GM23338 (cell line): ENCODE data around the gene OR2C1. TPM values are rescaled to one million over a fixed set of nuclear protein-coding genes. Genes with fewer than 3 reads are reported as not detected.

Source experiments
- ATAC-seq: fragments of 200-7000 bp; cut with Tn5 transposase; 3 replicates; pipeline ENCODE4 v1.9.1; 2020
- DNase-seq: peaks from one replicate; pipeline ENCODE4 v3.0.0-alpha.2; 2015; ENCODE audit warnings: low spot score
- H2AFZ ChIP-seq: fragments of 200-600 bp; sonication (generic); 2 replicates; pipeline ENCODE4 v1.8.0; 2016; ENCODE audit warnings: antibody characterized with exemption, mild to moderate bottlenecking, moderate library complexity
- H3F3A ChIP-seq: fragments of 200-600 bp; sonication (generic); replicated peaks from 2 replicates; pipeline ENCODE4 v1.8.0; 2017; ENCODE audit warnings: antibody characterized with exemption, mixed run types, low read depth
- H3K27ac ChIP-seq: fragments of 200-600 bp; sonication (generic); 2 replicates; pipeline ENCODE4 v1.6.1; 2016; ENCODE audit warnings: low read depth
- H3K27me3 ChIP-seq: fragments of 200-600 bp; sonication (generic); 2 replicates; pipeline ENCODE4 v1.8.0; 2016; ENCODE audit warnings: mild to moderate bottlenecking, mixed run types, moderate library complexity; ENCODE audit not compliant: insufficient read depth
- H3K36me3 ChIP-seq: fragments of 200-600 bp; sonication (generic); 2 replicates; pipeline ENCODE4 v1.8.0; 2016; ENCODE audit warnings: mild to moderate bottlenecking; ENCODE audit not compliant: insufficient read depth
- H3K4me1 ChIP-seq: fragments of 200-600 bp; sonication (generic); 2 replicates; pipeline ENCODE4 v1.8.0; 2016; ENCODE audit warnings: mild to moderate bottlenecking, moderate library complexity; ENCODE audit not compliant: insufficient read depth
- H3K4me2 ChIP-seq: fragments of 200-600 bp; sonication (generic); 2 replicates; pipeline ENCODE4 v1.7.1; 2017; ENCODE audit warnings: mixed run types
- H3K4me3 ChIP-seq: fragments of 200-600 bp; sonication (generic); 2 replicates; pipeline ENCODE4 v1.6.1; 2016; ENCODE audit warnings: mixed run types
- H3K79me2 ChIP-seq: fragments of 200-600 bp; sonication (generic); replicated peaks from 2 replicates; pipeline ENCODE4 v1.8.0; 2017; ENCODE audit warnings: mild to moderate bottlenecking; ENCODE audit not compliant: insufficient read depth
- H3K9me2 ChIP-seq: fragments of 200-600 bp; sonication (generic); 2 replicates; pipeline ENCODE4 v1.8.0; 2017; ENCODE audit not compliant: insufficient read depth
- H4K20me1 ChIP-seq: fragments of 200-600 bp; sonication (generic); replicated peaks from 2 replicates; pipeline ENCODE4 v1.8.0; 2017; ENCODE audit warnings: mild to moderate bottlenecking; ENCODE audit not compliant: insufficient read depth
- H3K27ac Mint-ChIP-seq: 2 replicates; pipeline ENCODE4 v1.8.0; 2020; ENCODE audit warnings: inconsistent platforms, mild to moderate bottlenecking, moderate library complexity, mixed read lengths
- H3K27me3 Mint-ChIP-seq: 3 replicates; pipeline ENCODE4 v1.8.0; 2022; ENCODE audit warnings: low read depth, mild to moderate bottlenecking, moderate library complexity, mixed read lengths, inconsistent platforms; ENCODE audit not compliant: insufficient read depth, poor library complexity
- H3K36me3 Mint-ChIP-seq: 3 replicates; pipeline ENCODE4 v1.8.0; 2021; ENCODE audit warnings: low read depth, mild to moderate bottlenecking, inconsistent platforms, moderate library complexity, mixed read lengths
- H3K4me1 Mint-ChIP-seq: 3 replicates; pipeline ENCODE4 v1.8.0; 2020; ENCODE audit warnings: mild to moderate bottlenecking, inconsistent platforms, mixed read lengths
- H3K4me3 Mint-ChIP-seq: 3 replicates; pipeline ENCODE4 v1.8.0; 2021; ENCODE audit warnings: moderate library complexity, mild to moderate bottlenecking, inconsistent platforms, mixed read lengths
- H3K9me3 Mint-ChIP-seq: 3 replicates; pipeline ENCODE4 v1.8.0; 2020; ENCODE audit warnings: moderate library complexity, mild to moderate bottlenecking, inconsistent platforms, mixed read lengths
- ETS1 ChIP-seq: IDR thresholded peaks from 2 replicates; pipeline ENCODE4 v1.6.1; 2016; ENCODE audit warnings: antibody characterized with exemption
- EZH2 ChIP-seq: fragments of 200-600 bp; sonication (generic); IDR thresholded peaks from one replicate; pipeline ENCODE4 v1.8.0; 2017; ENCODE audit warnings: antibody characterized with exemption, mild to moderate bottlenecking, low read depth; ENCODE audit not compliant: unreplicated experiment
- EZH2phosphoT487 ChIP-seq: fragments of 200-600 bp; sonication (generic); IDR thresholded peaks from one replicate; pipeline ENCODE4 v1.8.1; 2018; ENCODE audit warnings: antibody characterized with exemption; ENCODE audit not compliant: unreplicated experiment
- JUNB ChIP-seq: IDR thresholded peaks from one replicate; pipeline ENCODE4 v1.6.1; 2016; ENCODE audit warnings: antibody characterized with exemption; ENCODE audit not compliant: unreplicated experiment
- NANOG ChIP-seq: IDR thresholded peaks from 2 replicates; pipeline ENCODE4 v1.6.1; 2016; ENCODE audit warnings: antibody characterized with exemption, borderline replicate concordance
- POLR2AphosphoS5 ChIP-seq: IDR thresholded peaks from 2 replicates; pipeline ENCODE4 v1.6.1; 2016; ENCODE audit warnings: antibody characterized with exemption, low read depth
- STAT1 ChIP-seq: IDR thresholded peaks from one replicate; pipeline ENCODE4 v1.6.1; 2016; ENCODE audit warnings: antibody characterized with exemption; ENCODE audit not compliant: unreplicated experiment
- ZNF114 ChIP-seq: fragments of 250-450 bp; sonication (Bioruptor Pico); IDR thresholded peaks from 2 replicates; pipeline ENCODE4 v1.5.0; 2020; ENCODE audit warnings: mild to moderate bottlenecking, moderate library complexity
- ZNF331 ChIP-seq: fragments of 250-450 bp; sonication (Bioruptor Pico); IDR thresholded peaks from 2 replicates; pipeline ENCODE4 v1.5.0; 2020; ENCODE audit warnings: low read depth, mild to moderate bottlenecking, moderate library complexity
- polyA plus RNA-seq: library from polyadenylated mRNA; unstranded; fragments of >200 nt; fragmentation: Nextera tagmentation; extraction: Ambion mirVana; gene quantifications from 2 replicates; pipeline ENCODE4 v1.2.1, GENCODE V29; 2016
- total RNA-seq: library from RNA; depleted of rRNA; stranded (reverse); fragments of >200 nt; shearing (Covaris generic); gene quantifications from 2 replicates; pipeline ENCODE4 v1.2.3, GENCODE V29; 2014
- TF ChIP-seq, protein P1 (sequence below): IDR thresholded peaks from one replicate; pipeline ENCODE4 v1.6.1; 2018; ENCODE audit warnings: antibody characterized with exemption; ENCODE audit not compliant: unreplicated experiment
- TF ChIP-seq, protein P2 (sequence below), 2 experiments: fragments of 200-600 bp in 1 of 2; sonication (generic) in 1 of 2; conservative IDR thresholded peaks; 2 replicates each; pipeline versions ENCODE4 v1.5.1 to v1.6.1; 2016 to 2017; ENCODE audit warnings: antibody characterized with exemption in 2 of 2, low read depth in 2 of 2, mild to moderate bottlenecking in 2 of 2, moderate library complexity in 1 of 2

OR2C1 gene
- total and polyA plus RNA-seq, 2 experiments from 2014 or later, result not detected

DNA sequence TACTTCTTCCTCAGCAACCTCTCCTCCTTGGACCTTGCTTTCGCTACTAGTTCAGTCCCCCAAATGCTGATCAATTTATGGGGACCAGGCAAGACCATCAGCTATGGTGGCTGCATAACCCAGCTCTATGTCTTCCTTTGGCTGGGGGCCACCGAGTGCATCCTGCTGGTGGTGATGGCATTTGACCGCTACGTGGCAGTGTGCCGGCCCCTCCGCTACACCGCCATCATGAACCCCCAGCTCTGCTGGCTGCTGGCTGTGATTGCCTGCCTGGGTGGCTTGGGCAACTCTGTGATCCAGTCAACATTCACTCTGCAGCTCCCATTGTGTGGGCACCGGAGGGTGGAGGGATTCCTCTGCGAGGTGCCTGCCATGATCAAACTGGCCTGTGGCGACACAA, 429 bp downstream of the OR2C1 start (continued):
- TF ChIP-seq STAT1 (no peak), ZNF331 (CRISPR knock-in tag) (no peak), NANOG (no peak)

GRCh38 chr16:3358871-3359270, 3.2 kb downstream of the OR2C1 start:
- Histone ChIP-seq H3K27me3 (no peaks in the 10 kb centered on the region), H3K4me3 (no peak overlapping the region), H2AFZ (no peak overlapping the region), H3K4me2 (no peak overlapping the region), H3K36me3 (no peaks in the 10 kb centered on the region; the same call in 1 of the 2 replicates), H3K4me1 (no peaks in the 10 kb centered on the region), H3K27ac (no peak overlapping the region), H3F3A (no peaks in the 10 kb centered on the region), H3K9me2 (no peaks in the 10 kb centered on the region), H3K79me2 (no peaks in the 10 kb centered on the region), H4K20me1 (no peaks in the 10 kb centered on the region)
- ATAC-seq, result no peak
- TF ChIP-seq POLR2AphosphoS5 (no peak), NANOG (no peak), ETS1 (no peak), ZNF114 (CRISPR knock-in tag) (no peak)
- TF ChIP-seq, protein P1, sequence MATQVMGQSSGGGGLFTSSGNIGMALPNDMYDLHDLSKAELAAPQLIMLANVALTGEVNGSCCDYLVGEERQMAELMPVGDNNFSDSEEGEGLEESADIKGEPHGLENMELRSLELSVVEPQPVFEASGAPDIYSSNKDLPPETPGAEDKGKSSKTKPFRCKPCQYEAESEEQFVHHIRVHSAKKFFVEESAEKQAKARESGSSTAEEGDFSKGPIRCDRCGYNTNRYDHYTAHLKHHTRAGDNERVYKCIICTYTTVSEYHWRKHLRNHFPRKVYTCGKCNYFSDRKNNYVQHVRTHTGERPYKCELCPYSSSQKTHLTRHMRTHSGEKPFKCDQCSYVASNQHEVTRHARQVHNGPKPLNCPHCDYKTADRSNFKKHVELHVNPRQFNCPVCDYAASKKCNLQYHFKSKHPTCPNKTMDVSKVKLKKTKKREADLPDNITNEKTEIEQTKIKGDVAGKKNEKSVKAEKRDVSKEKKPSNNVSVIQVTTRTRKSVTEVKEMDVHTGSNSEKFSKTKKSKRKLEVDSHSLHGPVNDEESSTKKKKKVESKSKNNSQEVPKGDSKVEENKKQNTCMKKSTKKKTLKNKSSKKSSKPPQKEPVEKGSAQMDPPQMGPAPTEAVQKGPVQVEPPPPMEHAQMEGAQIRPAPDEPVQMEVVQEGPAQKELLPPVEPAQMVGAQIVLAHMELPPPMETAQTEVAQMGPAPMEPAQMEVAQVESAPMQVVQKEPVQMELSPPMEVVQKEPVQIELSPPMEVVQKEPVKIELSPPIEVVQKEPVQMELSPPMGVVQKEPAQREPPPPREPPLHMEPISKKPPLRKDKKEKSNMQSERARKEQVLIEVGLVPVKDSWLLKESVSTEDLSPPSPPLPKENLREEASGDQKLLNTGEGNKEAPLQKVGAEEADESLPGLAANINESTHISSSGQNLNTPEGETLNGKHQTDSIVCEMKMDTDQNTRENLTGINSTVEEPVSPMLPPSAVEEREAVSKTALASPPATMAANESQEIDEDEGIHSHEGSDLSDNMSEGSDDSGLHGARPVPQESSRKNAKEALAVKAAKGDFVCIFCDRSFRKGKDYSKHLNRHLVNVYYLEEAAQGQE, result no peak
- Mint-ChIP-seq H3K4me1 (no peaks in the 10 kb centered on the region), H3K4me3 (no peak overlapping the region), H3K27me3 (peaks cover 7% of the 10 kb centered on the region), H3K27ac (no peak overlapping the region), H3K9me3 (peaks cover 82% of the 10 kb centered on the region), H3K36me3 (peaks cover 9% of the 10 kb centered on the region; the same call in 2 of the 3 replicates)
- DNase-seq, result no peak

DNA sequence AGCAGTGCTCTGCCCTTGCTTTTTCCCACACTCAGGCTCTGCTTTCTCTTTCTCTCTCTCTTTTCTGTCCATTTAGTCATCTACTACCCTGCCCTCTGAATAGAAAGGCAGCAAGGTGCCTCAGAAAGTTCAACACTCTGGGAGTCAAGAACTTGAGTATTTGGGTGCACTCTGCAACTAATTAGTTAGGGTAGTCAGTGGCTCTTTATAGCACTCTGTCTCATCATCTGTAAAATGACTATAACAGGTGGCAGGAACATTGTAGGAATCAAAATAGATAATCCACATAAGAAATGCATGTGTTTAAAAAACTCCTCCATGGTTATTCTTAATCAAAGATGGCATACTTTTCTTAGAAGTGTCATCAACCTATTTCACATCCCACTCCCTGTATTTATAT, 7.2 kb downstream of the OR2C1 start:
- H3K9me2 ChIP-seq, result no peaks in the 10 kb centered on the region
- no peak for DNase-seq
- Mint-ChIP-seq H3K4me1 (no peaks in the 10 kb centered on the region), H3K27me3 (peaks cover 4% of the 10 kb centered on the region), H3K36me3 (no peaks in the 10 kb centered on the region; the same call in 2 of the 3 replicates), H3K4me3 (no peak overlapping the region), H3K9me3 (peaks cover 48% of the 10 kb centered on the region), H3K27ac (no peak overlapping the region)
- H3F3A ChIP-seq, result no peaks in the 10 kb centered on the region
- H3K79me2 ChIP-seq, result no peaks in the 10 kb centered on the region
- H3K4me1 ChIP-seq, result no peaks in the 10 kb centered on the region
- H4K20me1 ChIP-seq, result no peaks in the 10 kb centered on the region
- no peak overlapping the region for H3K27ac ChIP-seq
- no peaks in the 10 kb centered on the region for H3K27me3 ChIP-seq
- no peaks in the 10 kb centered on the region; the same call in 1 of the 2 replicates for H3K36me3 ChIP-seq
- no peak overlapping the region for H3K4me3 ChIP-seq
- no peak overlapping the region for H2AFZ ChIP-seq
- TF ChIP-seq ETS1 (no peak), ZNF331 (CRISPR knock-in tag) (no peak), NANOG (no peak), EZH2phosphoT487 (no peak), EZH2 (no peak), JUNB (no peak), ZNF114 (CRISPR knock-in tag) (no peak)
- TF ChIP-seq, protein P1, result no peak
- TF ChIP-seq, protein P2, sequence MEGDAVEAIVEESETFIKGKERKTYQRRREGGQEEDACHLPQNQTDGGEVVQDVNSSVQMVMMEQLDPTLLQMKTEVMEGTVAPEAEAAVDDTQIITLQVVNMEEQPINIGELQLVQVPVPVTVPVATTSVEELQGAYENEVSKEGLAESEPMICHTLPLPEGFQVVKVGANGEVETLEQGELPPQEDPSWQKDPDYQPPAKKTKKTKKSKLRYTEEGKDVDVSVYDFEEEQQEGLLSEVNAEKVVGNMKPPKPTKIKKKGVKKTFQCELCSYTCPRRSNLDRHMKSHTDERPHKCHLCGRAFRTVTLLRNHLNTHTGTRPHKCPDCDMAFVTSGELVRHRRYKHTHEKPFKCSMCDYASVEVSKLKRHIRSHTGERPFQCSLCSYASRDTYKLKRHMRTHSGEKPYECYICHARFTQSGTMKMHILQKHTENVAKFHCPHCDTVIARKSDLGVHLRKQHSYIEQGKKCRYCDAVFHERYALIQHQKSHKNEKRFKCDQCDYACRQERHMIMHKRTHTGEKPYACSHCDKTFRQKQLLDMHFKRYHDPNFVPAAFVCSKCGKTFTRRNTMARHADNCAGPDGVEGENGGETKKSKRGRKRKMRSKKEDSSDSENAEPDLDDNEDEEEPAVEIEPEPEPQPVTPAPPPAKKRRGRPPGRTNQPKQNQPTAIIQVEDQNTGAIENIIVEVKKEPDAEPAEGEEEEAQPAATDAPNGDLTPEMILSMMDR (conservative IDR thresholded peaks at IDR 0.05; ENCODE audit: low read depth in 2 of 2), result no peak
- no peak overlapping the region for H3K4me2 ChIP-seq
- ATAC-seq, result no peak
